Suprapubic skin (tissue), 4 donors: ENCODE measurements around the gene KLHL26. TPM values are rescaled to one million over a fixed set of nuclear protein-coding genes. Genes with fewer than 3 reads are reported as not detected.

ENCODE experiments used
- DNase-seq, 2 donors: peaks; one replicate each; pipeline ENCODE4 v3.0.0-alpha.2; 2019; ENCODE audit warnings: low spot score in 2 of 2
- H3K27ac ChIP-seq: fragments of 200-600 bp; sonication (generic); one replicate; pipeline ENCODE4 v1.5.1; 2019
- H3K27me3 ChIP-seq: fragments of 200-600 bp; sonication (generic); one replicate; pipeline ENCODE4 v1.5.1; 2019
- H3K36me3 ChIP-seq: fragments of 200-600 bp; sonication (generic); one replicate; pipeline ENCODE4 v1.5.1; 2019
- H3K4me1 ChIP-seq: fragments of 200-600 bp; sonication (generic); one replicate; pipeline ENCODE4 v1.5.1; 2019
- H3K4me3 ChIP-seq: fragments of 200-600 bp; sonication (generic); one replicate; pipeline ENCODE4 v1.5.1; 2019; ENCODE audit warnings: mild to moderate bottlenecking
- H3K9me3 ChIP-seq: fragments of 200-600 bp; sonication (generic); one replicate; pipeline ENCODE4 v1.5.1; 2019
- CTCF ChIP-seq, 2 donors: fragments of 200-600 bp in 1 of 2; fragments of 450-650 bp in 1 of 2; sonication (generic) in 1 of 2; IDR thresholded peaks; one replicate each; pipeline ENCODE4 v1.5.1; 2016 to 2019; ENCODE audit warnings: antibody characterized with exemption in 2 of 2, mild to moderate bottlenecking in 1 of 2, moderate library complexity in 1 of 2
- EP300 ChIP-seq: sonication (generic); formaldehyde crosslinking; IDR thresholded peaks from one replicate; pipeline ENCODE4 v1.6.1; 2017; ENCODE audit warnings: antibody characterized with exemption
- POLR2A ChIP-seq, 2 donors: fragments of 450-650 bp; IDR thresholded peaks; one replicate each; pipeline ENCODE4 v1.6.1; 2017; ENCODE audit warnings: antibody characterized with exemption in 2 of 2, mild to moderate bottlenecking in 2 of 2, moderate library complexity in 2 of 2
- POLR2AphosphoS5 ChIP-seq, 3 donors: sonication (generic); formaldehyde crosslinking; IDR thresholded peaks; one replicate each; pipeline ENCODE4 v1.6.1; 2017; ENCODE audit warnings: antibody characterized with exemption in 3 of 3
- WGBS: methylation state at CpG from one replicate; pipeline ENCODE4 v1.1.5; 2018; 5-methylcytosine and 5-hydroxymethylcytosine counted together
- total RNA-seq, 4 donors: library from RNA; depleted of rRNA; stranded (reverse); fragments of >200 nt; gene quantifications; one replicate each; pipeline ENCODE4 v1.1.0, GENCODE V29; 2016

The KLHL26 gene
- total RNA-seq, 4 donors from 2014 or later, result 6.9 to 26.5 (median 11.5) TPM

- no peaks in the 10 kb centered on the region for H3K27me3 ChIP-seq
- no peak for DNase-seq
- WGBS, result 95% methylated on average over 33 of the region's 58 CpGs
- TF ChIP-seq CTCF (IDR thresholded peaks at IDR 0.05) (no peak), EP300 (no peak), POLR2A (IDR thresholded peaks at IDR 0.05) (no peak), POLR2AphosphoS5 (IDR thresholded peaks at IDR 0.05) (no peak)
- no peak overlapping the region for H3K4me3 ChIP-seq
- peaks cover 36% of the 10 kb centered on the region for H3K36me3 ChIP-seq
- H3K9me3 ChIP-seq, result no peaks in the 10 kb centered on the region
- peaks cover 11% of the 10 kb centered on the region for H3K4me1 ChIP-seq
- H3K27ac ChIP-seq, result no peak overlapping the region
These were observed 32.1 kb downstream of the KLHL26 start for GRCh38 chr19:18668744-18669523.

- Histone ChIP-seq H3K9me3 (no peaks in the 10 kb centered on the region), H3K4me3 (no peak overlapping the region), H3K36me3 (peaks cover 36% of the 10 kb centered on the region), H3K27ac (no peak overlapping the region), H3K27me3 (no peaks in the 10 kb centered on the region), H3K4me1 (peaks cover 11% of the 10 kb centered on the region)
- DNase-seq, result no peak
- WGBS, result 95% methylated on average over 12 of the region's 12 CpGs
- TF ChIP-seq CTCF (IDR thresholded peaks at IDR 0.05) (no peak), POLR2A (IDR thresholded peaks at IDR 0.05) (no peak), EP300 (no peak), POLR2AphosphoS5 (IDR thresholded peaks at IDR 0.05) (no peak)
These were observed 32.6 kb downstream of the KLHL26 start for GRCh38 chr19:18669524-18669817.

GRCh38 chr19:18669883-18670282 lies 33.1 kb downstream of the KLHL26 start:
- Histone ChIP-seq H3K36me3 (peaks cover 36% of the 10 kb centered on the region), H3K4me3 (no peak overlapping the region), H3K4me1 (peaks cover 11% of the 10 kb centered on the region), H3K27me3 (no peaks in the 10 kb centered on the region), H3K9me3 (no peaks in the 10 kb centered on the region), H3K27ac (no peak overlapping the region)
- no peak for DNase-seq
- no peak for TF ChIP-seq CTCF (IDR thresholded peaks at IDR 0.05)
- TF ChIP-seq EP300, result no peak
- no peak for TF ChIP-seq POLR2AphosphoS5 (IDR thresholded peaks at IDR 0.05)
- TF ChIP-seq POLR2A (IDR thresholded peaks at IDR 0.05), result no peak
- 92% methylated on average over 11 of the region's 11 CpGs for WGBS

GRCh38 chr19:18670312-18670711 lies 33.5 kb downstream of the KLHL26 start:
- Histone ChIP-seq H3K4me3 (no peak overlapping the region), H3K36me3 (peaks cover 34% of the 10 kb centered on the region), H3K4me1 (peaks cover 11% of the 10 kb centered on the region), H3K27ac (no peak overlapping the region), H3K27me3 (no peaks in the 10 kb centered on the region), H3K9me3 (no peaks in the 10 kb centered on the region)
- TF ChIP-seq EP300, result no peak
- TF ChIP-seq CTCF (IDR thresholded peaks at IDR 0.05), result no peak
- no peak for TF ChIP-seq POLR2A (IDR thresholded peaks at IDR 0.05)
- no peak for TF ChIP-seq POLR2AphosphoS5 (IDR thresholded peaks at IDR 0.05)
- WGBS, result 87% methylated on average over 11 of the region's 13 CpGs
- no peak for DNase-seq

GRCh38 chr19:18671303-18672043 lies 34.6 kb downstream of the KLHL26 start:
- H3K27me3 ChIP-seq, result no peaks in the 10 kb centered on the region
- WGBS, result 63% methylated on average over 31 of the region's 35 CpGs
- TF ChIP-seq POLR2AphosphoS5 (IDR thresholded peaks at IDR 0.05), result no peak
- TF ChIP-seq POLR2A (IDR thresholded peaks at IDR 0.05), result no peak
- TF ChIP-seq EP300, result no peak
- TF ChIP-seq CTCF (IDR thresholded peaks at IDR 0.05), result no peak
- no peak overlapping the region for H3K4me3 ChIP-seq
- no peaks in the 10 kb centered on the region for H3K9me3 ChIP-seq
- H3K27ac ChIP-seq, result no peak overlapping the region
- H3K4me1 ChIP-seq, result peaks cover 11% of the 10 kb centered on the region
- peaks cover 25% of the 10 kb centered on the region for H3K36me3 ChIP-seq
- DNase-seq, result no peak
